Activated T-helper 2 cell treated with anti-CD3 and anti-CD28 coated beads, Interferon-gamma antibody, Interleukin-2, Interleukin-4, amounts not matched to agents 10 μg/mL and 5 μg/mL and 100 μg/mL, durations not matched to agents 14 hours and 24 hours and 36 hours (primary cell): ENCODE measurements around the gene TNIP1. TPM values are rescaled to one million over a fixed set of nuclear protein-coding genes. Genes with fewer than 3 reads are reported as not detected.

Source experiments
- DNase-seq: peaks from one replicate; pipeline ENCODE4 v3.0.0; 2021; ENCODE audit warnings: low spot score
- H3K27ac Mint-ChIP-seq: one replicate; pipeline ENCODE4 v1.8.0; 2021; ENCODE audit warnings: mixed read lengths
- H3K27me3 Mint-ChIP-seq: one replicate; pipeline ENCODE4 v1.8.0; 2021; ENCODE audit warnings: low read depth, mixed read lengths
- H3K36me3 Mint-ChIP-seq: one replicate; pipeline ENCODE4 v1.8.0; 2021; ENCODE audit warnings: low read depth, mixed read lengths
- H3K4me1 Mint-ChIP-seq: one replicate; pipeline ENCODE4 v1.8.0; 2021; ENCODE audit warnings: low read depth, mixed read lengths
- H3K4me3 Mint-ChIP-seq: one replicate; pipeline ENCODE4 v1.8.0; 2021; ENCODE audit warnings: low read depth, mild to moderate bottlenecking, moderate library complexity, mixed read lengths
- H3K9me3 Mint-ChIP-seq: one replicate; pipeline ENCODE4 v1.8.0; 2021; ENCODE audit warnings: mixed read lengths
- intact Hi-C: fragments of 100-400 bp; cut with micrococcal nuclease; formaldehyde crosslinking; loops from one replicate; pipeline ENCODE4 v1.15.1; 2023
- total RNA-seq: library from RNA; stranded (reverse); gene quantifications from 2 replicates; pipeline ENCODE4 v1.2.3, GENCODE V29; 2022

Gene TNIP1
- total RNA-seq, 1 donor from 2014 or later: 473 TPM

DNA sequence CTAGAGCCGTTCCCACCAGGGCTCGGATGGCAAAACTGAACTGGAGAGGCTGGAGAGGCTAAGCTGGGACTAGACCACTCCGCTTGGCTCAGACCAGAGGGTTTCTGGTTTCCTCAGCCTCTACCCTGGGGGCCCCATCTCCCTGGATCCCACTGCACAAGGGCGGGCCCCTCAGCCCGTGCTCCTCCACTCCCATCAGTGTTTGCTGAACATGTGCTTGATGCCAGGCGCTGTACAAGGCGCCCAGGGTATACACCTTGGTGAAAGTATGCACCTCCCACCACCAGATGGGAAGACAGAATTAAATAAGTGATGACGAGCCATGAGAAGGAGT is 42.5 kb downstream of the TNIP1 start:
- Mint-ChIP-seq H3K36me3 (peaks cover 89% of the 10 kb centered on the region), H3K4me1 (peaks cover 8% of the 10 kb centered on the region)

GRCh38 chr5:151037561-151038411 is 43.0 kb downstream of the TNIP1 start:
- Mint-ChIP-seq H3K27ac (no peak overlapping the region), H3K9me3 (no peaks in the 10 kb centered on the region), H3K4me3 (no peak overlapping the region), H3K4me1 (peaks cover 8% of the 10 kb centered on the region), H3K27me3 (no peaks in the 10 kb centered on the region), H3K36me3 (peaks cover 89% of the 10 kb centered on the region)
- intact Hi-C loops: no loop called here
- no peak for DNase-seq

More for the DNA sequence above, 42.5 kb downstream of the TNIP1 start:
- peak overlapping the region; percentile 46 for H3K27ac Mint-ChIP-seq
- intact Hi-C loops: no loop called here
- no peak for DNase-seq
- H3K4me3 Mint-ChIP-seq: no peak overlapping the region
- no peaks in the 10 kb centered on the region for H3K9me3 Mint-ChIP-seq
- no peaks in the 10 kb centered on the region for H3K27me3 Mint-ChIP-seq

- no peaks in the 10 kb centered on the region for H3K9me3 Mint-ChIP-seq
- DNase-seq: no peak
- H3K4me3 Mint-ChIP-seq: no peak overlapping the region
- H3K4me1 Mint-ChIP-seq: peaks cover 8% of the 10 kb centered on the region
- H3K36me3 Mint-ChIP-seq: peaks cover 89% of the 10 kb centered on the region
- H3K27me3 Mint-ChIP-seq: no peaks in the 10 kb centered on the region
- H3K27ac Mint-ChIP-seq: no peak overlapping the region
- intact Hi-C loops: no loop called here
These were observed 44.3 kb downstream of the TNIP1 start for GRCh38 chr5:151036556-151036955.

- no peak overlapping the region for H3K4me3 Mint-ChIP-seq
These were observed 46.1 kb downstream of the TNIP1 start for GRCh38 chr5:151034422-151035379.

GRCh38 chr5:151033217-151033934 is 47.5 kb downstream of the TNIP1 start:
- Mint-ChIP-seq H3K4me3 (no peak overlapping the region), H3K27me3 (no peaks in the 10 kb centered on the region), H3K36me3 (peaks cover 96% of the 10 kb centered on the region), H3K27ac (no peak overlapping the region), H3K9me3 (no peaks in the 10 kb centered on the region), H3K4me1 (peaks cover under 1% of the 10 kb centered on the region)
- no peak for DNase-seq
- intact Hi-C loops: no loop called here

More at GRCh38 chr5:151034422-151035379, 46.1 kb downstream of the TNIP1 start:
- Mint-ChIP-seq H3K27me3 (no peaks in the 10 kb centered on the region), H3K4me1 (peaks cover 8% of the 10 kb centered on the region), H3K9me3 (no peaks in the 10 kb centered on the region), H3K36me3 (peaks cover 94% of the 10 kb centered on the region), H3K27ac (no peak overlapping the region)
- intact Hi-C loops: no loop called here
- DNase-seq: no peak

DNA sequence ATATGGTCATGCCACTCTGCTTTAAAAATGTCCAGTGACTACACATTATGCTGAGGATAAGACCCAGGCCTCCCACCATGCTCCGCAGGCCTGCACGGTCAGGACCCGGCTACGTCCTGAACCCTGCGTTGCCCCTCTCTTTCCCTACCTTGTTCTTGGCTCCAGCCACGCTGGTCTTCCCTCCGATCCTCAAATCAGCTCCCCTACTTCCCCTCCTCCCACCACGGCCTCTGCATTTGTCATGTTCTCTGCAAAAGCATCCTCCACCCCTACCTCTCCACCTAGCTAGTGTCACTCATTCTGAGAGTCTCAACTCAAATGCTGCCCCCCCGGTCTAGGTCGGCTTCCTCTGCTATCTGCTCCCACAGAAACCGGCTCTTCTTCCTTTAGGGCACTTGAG is 49.3 kb downstream of the TNIP1 start:
- Mint-ChIP-seq H3K4me3 (no peak overlapping the region), H3K27me3 (no peaks in the 10 kb centered on the region), H3K4me1 (no peaks in the 10 kb centered on the region), H3K9me3 (no peaks in the 10 kb centered on the region), H3K36me3 (peaks cover 91% of the 10 kb centered on the region), H3K27ac (no peak overlapping the region)
- DNase-seq: no peak
- intact Hi-C loops: no loop called here

DNA sequence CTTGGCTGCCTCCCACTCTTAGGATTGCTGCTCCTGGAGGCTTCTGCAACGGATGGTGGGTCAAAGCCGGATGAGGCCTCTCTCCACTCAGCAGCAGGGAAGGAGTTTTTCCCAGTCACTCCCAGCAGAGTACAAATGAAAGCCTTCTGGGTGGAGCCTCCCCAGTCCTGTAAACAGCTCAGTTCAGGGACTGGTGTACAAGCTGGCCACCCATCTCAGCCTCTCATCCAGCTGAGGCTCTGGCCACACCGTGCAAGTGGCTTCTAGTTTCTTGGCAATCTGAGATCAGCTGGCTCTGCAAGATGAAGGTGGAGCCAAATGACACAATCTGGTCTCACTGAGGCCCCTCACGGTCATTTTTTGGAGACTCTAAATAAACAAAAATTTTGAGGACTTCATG is 50.5 kb downstream of the TNIP1 start:
- DNase-seq: no peak
- Mint-ChIP-seq H3K27me3 (no peaks in the 10 kb centered on the region), H3K9me3 (no peaks in the 10 kb centered on the region), H3K4me1 (no peaks in the 10 kb centered on the region), H3K36me3 (peaks cover 90% of the 10 kb centered on the region), H3K4me3 (no peak overlapping the region), H3K27ac (no peak overlapping the region)
- intact Hi-C loops: no loop called here

- no peak overlapping the region for H3K4me3 Mint-ChIP-seq
- no peaks in the 10 kb centered on the region for H3K9me3 Mint-ChIP-seq
- no peak overlapping the region for H3K27ac Mint-ChIP-seq
- H3K36me3 Mint-ChIP-seq: peaks cover 86% of the 10 kb centered on the region
- no peaks in the 10 kb centered on the region for H3K4me1 Mint-ChIP-seq
- H3K27me3 Mint-ChIP-seq: no peaks in the 10 kb centered on the region
- DNase-seq: no peak
- intact Hi-C loops: no loop called here
These were observed 50.8 kb downstream of the TNIP1 start for GRCh38 chr5:151030056-151030336.

GRCh38 chr5:151029179-151030055 is 51.4 kb downstream of the TNIP1 start:
- H3K4me1 Mint-ChIP-seq: no peaks in the 10 kb centered on the region
- H3K9me3 Mint-ChIP-seq: no peaks in the 10 kb centered on the region
- no peaks in the 10 kb centered on the region for H3K27me3 Mint-ChIP-seq
- no peak overlapping the region for H3K4me3 Mint-ChIP-seq
- H3K27ac Mint-ChIP-seq: no peak overlapping the region
- H3K36me3 Mint-ChIP-seq: peaks cover 85% of the 10 kb centered on the region
- intact Hi-C loops: no loop called here
- no peak for DNase-seq

DNA sequence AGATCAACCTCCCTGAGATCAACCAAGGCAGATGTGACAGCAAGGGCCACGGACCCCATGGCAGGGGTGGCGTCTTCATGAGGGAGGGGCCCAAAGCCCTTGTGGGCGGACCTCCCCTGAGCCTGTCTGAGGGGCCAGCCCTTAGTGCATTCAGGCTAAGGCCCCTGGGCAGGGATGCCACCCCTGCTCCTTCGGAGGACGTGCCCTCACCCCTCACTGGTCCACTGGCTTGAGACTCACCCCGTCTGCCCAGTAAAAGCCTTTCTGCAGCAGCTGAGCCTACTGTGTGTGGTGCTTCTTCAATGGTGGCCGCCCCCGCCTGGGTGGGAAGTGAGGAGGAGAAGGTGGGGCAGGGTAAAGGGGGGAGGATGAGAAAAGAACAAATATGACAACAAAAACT is 52.1 kb downstream of the TNIP1 start:
- Mint-ChIP-seq H3K4me1 (no peaks in the 10 kb centered on the region), H3K36me3 (peaks cover 83% of the 10 kb centered on the region), H3K4me3 (no peak overlapping the region)

DNA sequence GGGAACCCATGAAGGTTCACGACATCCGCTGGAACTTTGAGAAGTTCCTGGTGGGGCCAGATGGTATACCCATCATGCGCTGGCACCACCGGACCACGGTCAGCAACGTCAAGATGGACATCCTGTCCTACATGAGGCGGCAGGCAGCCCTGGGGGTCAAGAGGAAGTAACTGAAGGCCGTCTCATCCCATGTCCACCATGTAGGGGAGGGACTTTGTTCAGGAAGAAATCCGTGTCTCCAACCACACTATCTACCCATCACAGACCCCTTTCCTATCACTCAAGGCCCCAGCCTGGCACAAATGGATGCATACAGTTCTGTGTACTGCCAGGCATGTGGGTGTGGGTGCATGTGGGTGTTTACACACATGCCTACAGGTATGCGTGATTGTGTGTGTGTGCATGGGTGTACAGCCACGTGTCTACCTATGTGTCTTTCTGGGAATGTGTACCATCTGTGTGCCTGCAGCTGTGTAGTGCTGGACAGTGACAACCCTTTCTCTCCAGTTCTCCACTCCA is 52.8 kb downstream of the TNIP1 start:
- Mint-ChIP-seq H3K4me3 (no peak overlapping the region), H3K4me1 (no peaks in the 10 kb centered on the region), H3K27me3 (no peaks in the 10 kb centered on the region), H3K9me3 (no peaks in the 10 kb centered on the region), H3K36me3 (peaks cover 82% of the 10 kb centered on the region), H3K27ac (peak overlapping the region; percentile 14)
- intact Hi-C loops: no loop called here
- no peak for DNase-seq

More for the DNA sequence above, 52.1 kb downstream of the TNIP1 start:
- Mint-ChIP-seq H3K27ac (no peak overlapping the region), H3K27me3 (no peaks in the 10 kb centered on the region), H3K9me3 (no peaks in the 10 kb centered on the region)
- no peak for DNase-seq
- intact Hi-C loops: no loop called here

- Mint-ChIP-seq H3K9me3 (no peaks in the 10 kb centered on the region), H3K4me1 (no peaks in the 10 kb centered on the region), H3K4me3 (no peak overlapping the region), H3K36me3 (peaks cover 82% of the 10 kb centered on the region), H3K27ac (no peak overlapping the region), H3K27me3 (no peaks in the 10 kb centered on the region)
- intact Hi-C loops: no loop called here
- no peak for DNase-seq
These were observed 54.2 kb downstream of the TNIP1 start for GRCh38 chr5:151026679-151027078.
